ENCODE data around the gene STRADB. TPM values are rescaled to one million over a fixed set of nuclear protein-coding genes. Genes with fewer than 3 reads are reported as not detected.

The STRADB gene
- total RNA-seq, 1 experiment from 2014 or later: 28.9 TPM

DNA sequence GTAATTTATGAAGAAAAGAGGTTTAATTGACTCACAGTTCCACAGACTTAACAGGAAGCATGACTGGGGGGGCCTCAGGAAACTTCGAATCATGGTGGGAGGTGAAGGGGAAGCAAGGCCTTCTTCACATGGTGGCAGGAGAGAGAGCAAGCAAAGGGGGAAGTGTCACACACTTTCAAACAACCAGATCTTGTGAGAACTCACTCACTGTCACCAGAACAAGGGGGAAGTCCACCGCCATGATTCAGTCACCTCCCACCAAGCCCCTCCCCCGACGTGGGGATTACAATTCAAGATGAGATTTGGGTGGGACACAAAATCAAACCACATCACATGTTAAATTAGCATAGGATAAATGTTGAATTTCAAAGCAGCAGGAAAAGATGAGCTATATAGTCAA is 56.2 kb downstream of the STRADB start:
- H4K20me1 ChIP-seq (ENCODE audit: low read length): no peaks in the 10 kb centered on the region
- H2AFZ ChIP-seq (ENCODE audit: low read length): no peak overlapping the region
- TF ChIP-seq EZH2phosphoT487 (IDR thresholded peaks at IDR 0.05; ENCODE audit: borderline replicate concordance, low read length): no peak
- TF ChIP-seq, protein P1, sequence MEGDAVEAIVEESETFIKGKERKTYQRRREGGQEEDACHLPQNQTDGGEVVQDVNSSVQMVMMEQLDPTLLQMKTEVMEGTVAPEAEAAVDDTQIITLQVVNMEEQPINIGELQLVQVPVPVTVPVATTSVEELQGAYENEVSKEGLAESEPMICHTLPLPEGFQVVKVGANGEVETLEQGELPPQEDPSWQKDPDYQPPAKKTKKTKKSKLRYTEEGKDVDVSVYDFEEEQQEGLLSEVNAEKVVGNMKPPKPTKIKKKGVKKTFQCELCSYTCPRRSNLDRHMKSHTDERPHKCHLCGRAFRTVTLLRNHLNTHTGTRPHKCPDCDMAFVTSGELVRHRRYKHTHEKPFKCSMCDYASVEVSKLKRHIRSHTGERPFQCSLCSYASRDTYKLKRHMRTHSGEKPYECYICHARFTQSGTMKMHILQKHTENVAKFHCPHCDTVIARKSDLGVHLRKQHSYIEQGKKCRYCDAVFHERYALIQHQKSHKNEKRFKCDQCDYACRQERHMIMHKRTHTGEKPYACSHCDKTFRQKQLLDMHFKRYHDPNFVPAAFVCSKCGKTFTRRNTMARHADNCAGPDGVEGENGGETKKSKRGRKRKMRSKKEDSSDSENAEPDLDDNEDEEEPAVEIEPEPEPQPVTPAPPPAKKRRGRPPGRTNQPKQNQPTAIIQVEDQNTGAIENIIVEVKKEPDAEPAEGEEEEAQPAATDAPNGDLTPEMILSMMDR (conservative IDR thresholded peaks at IDR 0.05; ENCODE audit: low read depth, low read length): no peak
- H3K36me3 ChIP-seq (ENCODE audit: low read depth, low read length): no peaks in the 10 kb centered on the region
- ATAC-seq (no peak), DNase-seq (no peak)
- ChIA-PET CTCF (no interaction called here), POLR2A (ENCODE audit: unreplicated experiment) (no interaction called here)
- no TSS peak for BruUV-seq (replicated peaks)
- H3K27ac ChIP-seq (ENCODE audit: low read length): no peak overlapping the region
- no peak overlapping the region for H3K4me2 ChIP-seq (ENCODE audit: low read length)
- intact Hi-C loops (cut with micrococcal nuclease): no loop called here
- no peaks in the 10 kb centered on the region for H3K9me2 ChIP-seq (replicated peaks; ENCODE audit: low read length)
- no peak overlapping the region for H3K9ac ChIP-seq (ENCODE audit: low read length)
- H3K9me3 ChIP-seq (ENCODE audit: low read length): peaks cover 3% of the 10 kb centered on the region
- no peaks in the 10 kb centered on the region for H3F3A ChIP-seq (ENCODE audit: low read length, unreplicated experiment)
- no peak overlapping the region for H3K4me3 ChIP-seq (ENCODE audit: low read length)
- H3K27me3 ChIP-seq (ENCODE audit: low read length): peaks cover 5% of the 10 kb centered on the region; the same call in 1 of the 2 replicates
- no peaks in the 10 kb centered on the region for H3K79me2 ChIP-seq (ENCODE audit: low read length)
- H3K4me1 ChIP-seq (ENCODE audit: insufficient read depth, low read length): no peaks in the 10 kb centered on the region

DNA sequence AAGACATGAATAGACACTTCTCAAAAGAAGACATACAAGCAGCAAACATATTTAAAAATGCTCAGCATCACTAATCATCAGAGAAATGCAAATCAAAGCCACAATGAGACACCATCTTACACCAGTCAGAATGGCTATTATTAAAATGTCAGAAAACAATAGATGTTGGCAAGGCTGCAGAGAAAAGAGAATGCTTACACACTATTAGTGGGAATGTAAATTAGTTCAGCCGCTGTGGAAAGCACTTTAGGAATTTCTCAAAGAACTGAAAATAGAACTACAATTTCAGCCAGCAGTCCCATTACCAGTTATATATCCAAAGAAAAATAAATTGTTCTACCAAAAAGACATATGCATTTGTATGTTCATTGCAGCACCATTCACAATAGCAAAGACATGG is 61.7 kb downstream of the STRADB start:
- ChIA-PET POLR2A (ENCODE audit: unreplicated experiment) (no interaction called here), CTCF (no interaction called here)
- TF ChIP-seq EZH2phosphoT487 (IDR thresholded peaks at IDR 0.05; ENCODE audit: borderline replicate concordance, low read length): no peak
- Histone ChIP-seq H3K4me3 (ENCODE audit: low read length) (no peak overlapping the region), H4K20me1 (ENCODE audit: low read length) (no peaks in the 10 kb centered on the region), H3K79me2 (ENCODE audit: low read length) (no peaks in the 10 kb centered on the region), H3K27ac (ENCODE audit: low read length) (no peak overlapping the region), H3F3A (ENCODE audit: low read length, unreplicated experiment) (no peaks in the 10 kb centered on the region), H3K4me1 (ENCODE audit: insufficient read depth, low read length) (no peaks in the 10 kb centered on the region), H3K27me3 (ENCODE audit: low read length) (peaks cover 5% of the 10 kb centered on the region; the same call in 1 of the 2 replicates), H3K9me2 (replicated peaks; ENCODE audit: low read length) (no peaks in the 10 kb centered on the region), H2AFZ (ENCODE audit: low read length) (no peak overlapping the region), H3K9me3 (ENCODE audit: low read length) (no peaks in the 10 kb centered on the region), H3K36me3 (ENCODE audit: low read depth, low read length) (no peaks in the 10 kb centered on the region), H3K4me2 (ENCODE audit: low read length) (no peak overlapping the region), H3K9ac (ENCODE audit: low read length) (no peak overlapping the region)
- intact Hi-C loops (cut with micrococcal nuclease): no loop called here
- no peak for ATAC-seq
- BruUV-seq (replicated peaks): no TSS peak
- DNase-seq: no peak

DNA sequence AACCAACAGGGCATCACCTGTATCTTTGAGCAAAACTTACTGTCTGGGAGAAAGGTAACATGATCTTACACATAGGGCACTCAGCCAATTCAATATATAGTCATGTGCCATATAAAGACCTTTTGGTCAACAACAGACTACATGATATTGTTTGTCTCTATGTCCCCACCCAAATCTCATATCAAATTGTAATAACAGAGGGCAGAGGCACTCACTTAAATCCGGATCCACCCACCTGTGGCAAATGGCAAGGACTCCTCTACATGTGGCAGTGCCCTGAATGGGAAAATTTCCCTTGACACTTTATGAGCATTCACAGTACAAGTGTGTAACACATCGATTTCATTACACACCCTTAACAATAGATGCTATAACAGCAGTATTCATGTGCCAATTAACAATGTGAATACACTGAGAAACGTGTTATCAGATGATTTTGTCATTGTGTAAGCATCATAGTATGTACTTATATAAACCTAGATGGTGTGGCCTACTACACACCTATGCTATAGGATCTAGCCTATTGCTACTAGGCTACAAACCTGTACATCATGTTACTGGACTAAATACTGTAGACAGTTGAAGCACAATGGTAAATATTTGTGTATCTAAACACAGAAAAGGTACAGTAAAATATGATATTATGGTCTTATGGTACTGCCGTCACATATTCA is 64.2 kb downstream of the STRADB start:
- no peak overlapping the region for H3K4me2 ChIP-seq (ENCODE audit: low read length)
- no TSS peak for BruUV-seq (replicated peaks)
- H3K9me2 ChIP-seq (replicated peaks; ENCODE audit: low read length): no peaks in the 10 kb centered on the region
- H2AFZ ChIP-seq (ENCODE audit: low read length): no peak overlapping the region
- ChIA-PET CTCF (no interaction called here), POLR2A (ENCODE audit: unreplicated experiment) (no interaction called here)
- no peak overlapping the region for H3K9ac ChIP-seq (ENCODE audit: low read length)
- H3K79me2 ChIP-seq (ENCODE audit: low read length): no peaks in the 10 kb centered on the region
- DNase-seq (no peak), ATAC-seq (no peak)
- H3F3A ChIP-seq (ENCODE audit: low read length, unreplicated experiment): no peaks in the 10 kb centered on the region
- intact Hi-C loops (cut with micrococcal nuclease): no loop called here
- H3K27ac ChIP-seq (ENCODE audit: low read length): no peak overlapping the region
- no peaks in the 10 kb centered on the region for H3K9me3 ChIP-seq (ENCODE audit: low read length)
- no peak overlapping the region for H3K4me3 ChIP-seq (ENCODE audit: low read length)
- no peaks in the 10 kb centered on the region for H3K36me3 ChIP-seq (ENCODE audit: low read depth, low read length)
- no peaks in the 10 kb centered on the region for H3K4me1 ChIP-seq (ENCODE audit: insufficient read depth, low read length)
- peaks cover 5% of the 10 kb centered on the region; the same call in 1 of the 2 replicates for H3K27me3 ChIP-seq (ENCODE audit: low read length)
- TF ChIP-seq EZH2 (IDR thresholded peaks at IDR 0.05; ENCODE audit: low read length, unreplicated experiment) (no peak), EZH2phosphoT487 (IDR thresholded peaks at IDR 0.05; ENCODE audit: borderline replicate concordance, low read length) (no peak)
- TF ChIP-seq, protein P1 (conservative IDR thresholded peaks at IDR 0.05; ENCODE audit: low read depth, low read length): no peak
- H4K20me1 ChIP-seq (ENCODE audit: low read length): no peaks in the 10 kb centered on the region

All from PC-3 (cell line).